Colon (tissue), 2 donors: ENCODE results near the gene LARP1.

Source experiments
- FAIRE-seq: peaks from 2 replicates; lab custom pipeline; 2012; peaks lifted over from hg19 to GRCh38; lab: Jason Lieb, UNC
- donor health status: control.
- donor health status: control.

LARP1 gene

DNA sequence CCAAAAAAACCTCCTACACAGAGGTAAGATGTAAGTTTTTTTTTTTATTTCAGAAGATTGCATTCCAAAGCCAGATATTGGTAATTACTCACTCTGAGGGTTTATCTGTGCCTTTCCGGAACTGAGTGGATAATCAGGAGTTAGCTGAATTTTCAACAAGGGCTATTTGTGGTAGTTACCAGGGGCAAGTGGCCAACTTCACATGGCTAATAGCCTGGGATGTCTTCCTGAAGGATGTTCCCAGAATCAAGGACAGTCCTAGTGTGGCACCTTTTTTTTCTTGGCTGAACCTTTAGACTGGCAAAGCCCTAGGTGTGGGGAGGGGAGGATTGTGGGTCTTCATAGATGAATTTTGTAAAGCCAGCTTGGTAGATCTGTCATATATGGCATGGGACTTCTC, 7.1 kb downstream of the LARP1 start:
- no peak for FAIRE-seq

DNA sequence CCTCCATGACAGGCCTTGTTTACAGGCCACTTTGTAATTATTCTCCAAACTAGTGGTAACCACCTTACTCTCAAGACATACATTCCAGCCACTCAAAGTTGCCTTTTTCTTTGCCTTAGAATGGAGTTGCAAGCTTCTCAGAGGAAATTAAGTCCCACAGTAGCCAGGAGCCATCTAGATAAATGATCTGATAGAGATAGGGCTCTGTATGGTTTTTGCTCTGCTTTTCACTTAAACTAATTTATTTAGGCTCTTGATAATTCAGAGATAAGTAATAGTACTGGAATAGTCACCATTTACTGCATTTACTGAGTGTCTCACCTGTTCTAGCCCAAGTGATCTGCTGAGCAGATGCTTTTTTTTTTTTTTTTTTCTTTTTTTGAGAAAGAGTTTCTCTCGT, 7.5 kb downstream of the LARP1 start:
- FAIRE-seq, result no peak

DNA sequence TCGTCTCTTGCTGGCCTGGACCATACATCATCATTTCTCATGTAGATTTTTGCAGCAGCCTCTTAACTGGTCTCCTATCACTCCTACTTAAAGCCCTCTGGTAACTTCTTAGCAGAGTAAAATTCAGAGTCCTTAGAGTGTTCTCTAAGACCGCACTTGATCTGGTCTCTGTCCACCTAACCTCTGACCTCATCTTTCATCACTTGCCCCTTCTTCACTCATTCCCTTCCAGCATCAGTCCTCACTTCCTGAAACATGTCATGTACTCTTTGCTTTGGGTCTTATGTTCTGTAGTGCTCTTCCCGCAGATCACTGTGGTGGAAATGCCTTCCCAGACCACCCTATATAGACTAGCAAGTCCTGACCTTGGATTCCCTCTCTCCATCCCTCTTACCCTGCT, 9.8 kb downstream of the LARP1 start:
- FAIRE-seq, result no peak

DNA sequence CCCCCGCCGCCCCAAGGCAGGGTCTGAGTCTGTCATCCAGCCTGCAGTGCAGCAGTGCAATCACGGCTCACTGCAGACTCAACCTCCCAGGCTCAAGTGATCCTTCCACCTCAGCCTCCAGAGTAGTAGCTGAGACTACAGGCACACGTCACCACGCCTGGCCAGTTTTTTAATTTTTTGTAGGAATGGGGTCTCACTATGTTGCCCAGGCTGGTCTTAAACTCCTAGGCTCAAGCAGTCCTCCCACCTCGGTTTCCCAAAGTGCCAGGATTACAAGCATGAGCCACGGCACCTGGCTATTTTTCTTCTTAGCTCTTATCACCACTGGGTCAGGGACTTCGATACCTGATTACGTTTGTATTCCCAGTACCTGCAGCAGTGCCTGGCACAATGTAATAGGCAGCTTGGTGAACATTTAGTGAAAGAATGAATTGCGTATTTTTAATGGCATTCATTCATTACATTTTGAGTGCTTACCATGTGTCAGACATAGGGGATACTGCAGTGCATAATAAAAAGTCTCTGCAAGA, 10.3 kb downstream of the LARP1 start:
- no peak for FAIRE-seq

DNA sequence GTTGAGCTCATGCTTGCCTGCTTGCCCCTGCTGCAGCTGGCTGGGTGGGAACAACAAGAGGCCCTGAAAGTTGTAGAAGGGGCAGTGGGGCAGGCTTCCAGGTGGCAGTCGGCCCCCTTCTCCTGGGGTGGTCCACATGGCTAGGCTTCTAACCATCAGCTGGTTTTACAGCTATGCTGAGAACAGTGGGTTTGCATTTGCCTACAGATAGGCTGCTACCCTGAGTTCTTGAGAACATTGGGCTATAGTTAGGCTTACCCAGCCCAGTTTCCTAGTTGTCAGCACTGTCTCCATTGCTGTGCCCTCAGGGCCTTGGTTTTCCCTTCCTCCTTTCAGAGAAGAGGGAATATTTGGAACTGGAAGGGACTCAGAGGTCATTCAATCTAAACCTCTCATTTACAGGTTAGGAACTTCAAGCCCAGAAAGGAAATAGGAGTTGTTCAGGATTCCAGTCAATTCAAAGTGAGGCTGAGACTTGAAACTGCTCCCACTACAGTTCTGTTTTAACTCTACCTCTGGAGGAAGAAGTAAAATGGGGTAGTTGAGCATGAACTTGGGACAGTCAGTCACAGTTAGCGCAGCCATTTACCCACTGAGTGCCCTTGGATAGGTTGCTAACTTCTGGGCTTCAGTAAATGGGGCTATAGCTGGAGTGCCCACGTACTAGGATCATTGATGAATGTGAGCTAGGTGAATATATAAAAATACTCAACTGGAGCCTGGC, 11.5 kb downstream of the LARP1 start:
- no peak for FAIRE-seq

DNA sequence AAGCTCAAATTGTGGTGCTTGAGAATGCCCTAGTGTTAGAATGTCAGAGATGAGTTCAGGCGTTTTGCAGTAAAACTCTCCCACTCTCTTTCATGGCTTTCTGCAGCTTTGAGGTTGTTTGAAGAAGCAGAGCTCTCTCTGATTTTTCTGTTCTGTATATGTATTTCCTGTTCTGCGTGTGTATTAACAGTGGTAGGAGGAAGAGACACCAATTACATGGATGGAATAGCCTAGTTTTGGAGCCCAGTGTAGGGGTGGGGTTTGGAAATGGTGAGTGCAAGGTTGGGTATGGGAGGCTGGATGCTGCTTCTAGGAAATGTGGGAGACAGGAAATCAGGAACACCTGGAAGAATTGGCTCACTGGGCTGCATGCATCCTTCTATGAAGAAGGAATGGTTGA, 12.4 kb downstream of the LARP1 start:
- FAIRE-seq, result no peak

DNA sequence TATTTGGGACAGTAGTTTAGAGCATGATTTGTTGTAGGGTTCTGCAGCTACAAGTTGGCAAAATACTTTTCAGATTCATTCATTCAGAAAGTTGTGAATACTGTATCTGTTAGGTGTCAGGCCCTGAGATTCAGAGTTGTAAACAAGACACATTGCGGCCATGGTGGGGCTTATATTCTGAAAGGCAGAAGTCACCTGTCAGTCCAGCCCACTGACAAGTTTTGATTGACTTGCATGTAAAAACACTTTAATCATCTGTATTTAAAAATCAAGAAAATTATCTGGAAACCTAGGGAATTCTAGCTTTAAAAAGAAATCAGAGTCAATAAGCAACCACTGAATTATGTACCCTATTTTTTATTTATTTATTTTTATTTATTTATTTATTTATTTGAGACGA, 13.0 kb downstream of the LARP1 start:
- no peak for FAIRE-seq

DNA sequence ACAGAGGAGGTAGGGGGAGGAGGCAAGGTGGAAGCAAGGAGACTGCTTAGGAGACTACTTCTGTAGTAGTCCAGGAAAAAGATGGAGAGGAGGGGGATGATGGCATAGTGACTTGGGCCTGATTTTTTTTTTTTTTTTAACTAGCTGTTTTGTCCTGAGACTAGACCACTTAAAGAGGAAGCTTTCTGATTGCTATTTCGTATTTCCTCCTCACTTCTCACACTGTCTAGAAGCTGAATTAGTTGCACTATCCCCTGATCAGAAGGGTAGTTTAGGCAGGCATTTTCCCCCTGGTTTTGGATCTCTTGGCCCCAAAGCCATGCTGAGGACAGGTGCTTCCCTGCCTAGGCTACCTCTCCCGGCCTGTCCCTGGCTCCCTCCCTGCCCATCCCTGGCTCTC, 14.9 kb downstream of the LARP1 start:
- FAIRE-seq, result no peak

DNA sequence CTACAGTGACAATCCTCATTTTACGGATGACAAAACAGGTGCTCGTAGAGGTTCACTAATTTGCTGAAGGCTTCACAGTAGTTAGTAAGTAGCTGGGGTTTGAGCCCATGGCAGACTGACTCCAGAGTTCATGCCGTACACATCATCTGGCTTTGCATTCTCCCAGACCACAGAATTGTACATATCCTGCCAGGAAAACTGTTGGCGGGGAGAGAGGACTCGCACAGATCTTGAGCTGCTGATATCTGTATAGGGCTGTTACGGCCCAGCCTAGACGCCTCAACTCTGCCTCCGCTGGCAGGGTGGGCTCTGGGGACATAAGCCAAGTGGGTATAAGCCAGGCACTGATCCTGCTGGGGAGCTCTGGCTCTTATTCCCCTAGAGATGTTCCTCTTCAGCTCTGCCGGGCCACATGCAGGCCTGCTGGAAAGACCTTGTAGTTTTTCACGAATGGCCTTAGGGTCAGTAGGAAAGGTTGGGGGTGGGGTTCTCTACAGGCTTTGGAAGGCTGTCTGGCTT, 16.3 kb downstream of the LARP1 start:
- no peak for FAIRE-seq

DNA sequence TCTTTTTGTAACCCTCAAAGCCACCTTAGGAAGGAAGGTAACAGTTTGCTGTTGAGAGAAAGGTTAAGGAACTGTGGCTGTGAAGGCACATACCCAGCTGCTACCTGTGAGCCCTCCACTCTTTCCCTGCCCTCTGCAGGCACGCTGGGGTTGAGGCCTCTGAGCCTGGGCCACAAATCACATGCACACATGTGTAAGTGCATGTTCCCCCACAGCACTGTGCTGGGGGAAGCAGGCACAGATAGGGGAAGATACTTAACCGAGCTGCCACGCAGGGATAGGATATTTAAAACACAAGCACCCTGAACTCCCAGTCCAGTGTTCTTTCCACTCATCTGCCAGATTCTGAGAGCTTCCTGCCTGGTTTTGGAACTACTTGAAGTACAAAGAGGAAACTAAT, 18.1 kb downstream of the LARP1 start:
- no peak for FAIRE-seq

DNA sequence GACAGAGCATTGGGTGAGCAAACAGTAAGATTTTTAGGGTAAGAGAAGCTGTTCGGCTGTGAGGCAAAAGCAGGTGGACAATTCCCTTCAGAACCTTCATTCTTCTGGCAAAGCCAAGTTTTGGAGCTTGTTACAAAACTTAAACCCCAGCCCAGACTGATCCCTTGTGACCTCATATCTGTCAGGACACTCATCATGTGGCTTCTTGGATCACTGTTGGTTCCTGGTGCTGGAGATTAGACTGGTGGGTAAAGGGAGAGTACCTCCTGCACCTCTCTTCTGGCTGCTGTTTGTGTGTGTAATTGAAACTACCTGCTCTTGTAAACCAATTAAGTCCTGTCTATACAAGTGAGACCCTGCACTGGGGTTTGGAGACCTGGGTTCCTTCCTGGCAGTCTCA, 21.0 kb downstream of the LARP1 start:
- FAIRE-seq, result no peak

DNA sequence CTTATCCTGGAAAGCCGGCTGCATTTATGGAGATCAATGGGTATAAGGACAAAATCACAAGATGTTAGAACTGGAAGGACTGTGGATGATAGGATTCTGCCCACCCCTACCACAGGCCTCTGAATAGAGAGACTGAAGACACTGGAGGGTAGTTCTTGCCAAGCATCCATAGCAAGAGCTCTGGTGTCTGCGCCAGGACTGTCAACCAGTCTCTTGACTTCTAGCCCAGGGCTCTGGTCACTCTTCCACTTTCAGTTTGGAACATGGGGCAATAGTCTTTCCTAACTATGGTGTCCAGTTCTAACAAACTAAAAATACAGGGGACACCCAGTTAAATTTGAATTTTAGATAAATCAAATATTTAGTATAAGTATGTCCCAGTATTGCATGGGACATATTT, 23.4 kb downstream of the LARP1 start:
- no peak for FAIRE-seq

DNA sequence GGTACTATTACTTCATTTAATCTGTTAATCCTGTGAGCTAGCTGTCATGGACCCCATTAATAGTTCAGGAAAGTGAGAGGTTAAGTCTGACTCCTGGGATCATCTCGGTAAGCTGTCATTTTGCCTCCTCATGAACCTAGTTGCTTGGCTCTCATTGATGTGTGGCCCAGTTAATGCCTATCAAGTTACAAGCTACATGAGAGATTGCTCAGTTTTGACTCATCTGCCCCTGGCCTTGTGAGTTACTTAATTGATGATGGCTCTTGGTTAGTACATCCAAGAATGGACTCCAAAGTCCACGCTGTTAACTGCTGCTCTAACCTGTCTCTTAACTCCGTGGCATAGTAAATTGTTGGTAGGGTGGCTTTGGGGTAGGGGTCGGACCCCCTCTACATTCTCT, 23.9 kb downstream of the LARP1 start:
- FAIRE-seq, result no peak

DNA sequence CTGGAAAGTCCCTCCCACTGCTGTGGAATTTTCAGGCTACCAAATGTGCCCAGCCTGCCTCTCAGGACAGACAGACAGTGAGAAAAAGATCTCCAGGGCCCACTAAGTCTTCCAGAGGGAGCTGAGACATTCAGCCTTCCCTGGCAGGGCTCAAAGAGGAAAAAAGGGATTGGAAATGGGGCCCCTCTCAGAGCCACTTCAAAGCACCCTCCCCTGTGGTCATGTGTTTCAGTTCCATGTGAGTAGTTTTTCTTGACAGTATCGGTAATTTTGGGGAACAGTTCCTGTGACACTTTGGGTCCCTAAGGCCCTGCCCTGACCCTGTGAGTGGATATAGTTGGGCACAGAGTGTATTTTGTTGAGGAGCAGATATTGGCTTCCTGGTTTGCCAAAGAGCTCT, 25.0 kb downstream of the LARP1 start:
- no peak for FAIRE-seq

DNA sequence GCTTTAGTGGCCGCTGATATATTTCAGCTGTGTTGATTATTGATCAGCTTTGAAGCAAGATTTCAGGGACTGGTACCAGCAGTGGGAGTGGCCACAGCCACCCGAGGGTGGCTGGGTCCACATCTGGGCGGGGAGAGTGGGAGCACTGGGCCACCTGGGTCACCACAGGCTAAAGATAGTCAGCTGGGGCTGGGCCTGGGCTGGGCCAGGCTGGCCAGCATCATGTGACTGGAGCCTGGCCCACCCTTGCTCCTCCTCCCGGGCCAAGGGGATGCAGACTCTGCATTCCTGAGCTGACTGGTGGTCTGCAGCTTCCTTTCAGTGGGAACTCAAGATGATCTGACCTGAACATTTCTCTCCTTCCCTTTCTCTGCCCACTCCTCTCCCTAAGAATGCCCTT, 27.1 kb downstream of the LARP1 start:
- no peak for FAIRE-seq

DNA sequence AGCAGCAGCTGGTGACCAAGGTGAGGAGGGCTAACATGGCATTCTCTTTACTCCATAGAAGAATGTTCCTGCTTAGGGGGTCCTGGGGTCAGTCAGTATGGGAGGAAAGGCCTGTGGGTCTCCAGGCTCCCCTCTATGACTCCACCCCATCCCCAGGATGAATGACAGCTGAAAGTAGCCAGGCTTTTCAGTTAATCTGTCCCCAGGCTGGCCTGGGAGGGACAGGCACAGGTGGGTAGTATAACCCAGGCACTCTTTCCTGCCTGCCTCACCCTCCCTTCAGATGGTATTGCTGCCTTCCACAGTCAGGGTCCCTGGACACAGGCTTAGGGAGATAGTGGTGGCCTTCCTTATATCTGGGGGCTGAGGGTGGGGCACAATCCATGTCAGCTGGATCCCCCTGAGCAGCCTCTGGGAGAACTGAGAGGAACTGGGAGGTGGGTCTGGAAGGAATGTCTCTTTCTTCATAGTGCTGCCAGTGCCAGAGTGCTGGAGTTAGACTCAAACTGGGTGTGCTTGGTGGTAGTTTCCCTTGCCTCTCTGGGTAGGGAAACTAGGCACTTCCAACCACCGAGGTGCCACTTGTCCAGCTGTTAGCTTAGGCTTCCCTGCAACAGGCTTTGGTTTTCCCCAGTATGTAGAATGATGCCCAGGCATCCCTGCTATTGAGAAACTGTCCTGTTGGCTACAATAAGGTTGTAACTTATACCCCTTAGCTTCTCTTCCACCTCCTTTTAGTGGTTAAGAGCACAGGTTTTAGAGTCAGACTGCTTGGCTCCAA, 27.8 kb downstream of the LARP1 start:
- no peak for FAIRE-seq

DNA sequence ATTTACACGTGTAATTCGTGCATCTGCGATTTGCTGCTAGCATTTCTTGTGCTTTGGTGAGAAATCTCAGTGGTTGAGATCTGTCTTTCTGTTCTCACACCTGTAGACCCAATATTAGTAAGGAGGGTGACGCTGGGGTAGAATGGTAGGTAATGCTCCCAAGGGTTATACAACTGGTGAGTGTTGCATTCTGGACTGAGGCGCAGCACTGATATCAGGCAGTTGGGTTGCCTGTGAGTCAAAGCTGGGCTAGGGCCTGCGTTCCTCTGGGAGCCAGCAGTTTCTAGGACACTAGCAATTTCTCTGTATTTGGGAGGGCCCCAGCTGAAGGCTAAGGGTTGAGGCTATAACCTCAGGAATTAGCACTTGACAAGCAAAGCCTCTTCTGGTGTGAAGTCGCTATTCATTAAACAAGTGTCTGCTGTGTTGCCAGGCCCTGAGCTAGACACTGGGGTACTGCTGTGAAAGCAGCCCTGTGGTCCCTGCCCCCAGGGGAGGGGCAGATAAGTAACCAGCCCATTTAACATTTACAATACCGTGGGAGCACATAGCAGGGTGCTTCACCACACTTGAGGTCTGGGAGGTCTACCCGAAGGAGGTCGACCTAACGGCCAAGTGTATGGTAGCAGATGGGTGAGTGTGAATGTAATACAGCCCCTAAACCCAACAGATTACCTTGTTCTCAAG, 28.7 kb downstream of the LARP1 start:
- FAIRE-seq, result no peak

DNA sequence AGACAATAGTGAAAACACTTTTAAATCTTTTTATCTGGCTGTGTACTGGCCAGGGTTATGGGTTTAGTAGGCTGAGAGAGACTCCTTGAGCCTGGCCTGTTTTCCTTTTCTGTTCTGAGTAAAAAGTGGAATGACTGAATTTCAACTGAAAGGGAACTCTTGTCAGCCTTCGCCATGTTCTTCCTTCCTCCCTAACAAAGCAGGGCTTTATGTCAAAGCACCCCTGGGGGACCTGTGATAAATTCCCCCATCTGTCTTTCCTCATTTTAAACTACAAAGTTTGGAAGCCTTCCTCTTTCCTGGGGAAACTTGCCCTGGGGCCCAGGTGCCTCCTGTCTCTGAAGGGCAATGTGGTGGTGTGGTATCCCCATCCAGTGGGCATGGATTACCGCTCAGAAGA, 29.7 kb downstream of the LARP1 start:
- no peak for FAIRE-seq

DNA sequence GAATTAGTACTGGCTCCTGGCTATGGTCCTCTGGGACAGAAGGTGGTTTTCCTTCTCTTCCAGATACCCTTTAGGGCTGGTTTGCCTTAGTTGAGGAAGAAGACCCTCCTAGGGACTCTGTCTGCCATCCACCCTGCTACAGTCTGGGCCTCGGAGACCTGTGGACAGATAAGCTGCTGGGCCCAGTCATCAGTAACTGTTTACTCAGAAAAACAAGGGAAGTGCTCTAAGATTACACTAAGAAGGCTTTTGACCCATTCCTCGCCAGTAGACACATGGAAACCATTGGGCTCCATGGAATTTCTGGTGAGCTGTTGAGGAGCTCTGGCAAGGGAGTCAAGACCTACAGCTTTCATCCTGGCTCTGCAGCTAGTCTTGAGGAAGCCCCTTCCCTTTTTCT, 31.2 kb downstream of the LARP1 start:
- no peak for FAIRE-seq

DNA sequence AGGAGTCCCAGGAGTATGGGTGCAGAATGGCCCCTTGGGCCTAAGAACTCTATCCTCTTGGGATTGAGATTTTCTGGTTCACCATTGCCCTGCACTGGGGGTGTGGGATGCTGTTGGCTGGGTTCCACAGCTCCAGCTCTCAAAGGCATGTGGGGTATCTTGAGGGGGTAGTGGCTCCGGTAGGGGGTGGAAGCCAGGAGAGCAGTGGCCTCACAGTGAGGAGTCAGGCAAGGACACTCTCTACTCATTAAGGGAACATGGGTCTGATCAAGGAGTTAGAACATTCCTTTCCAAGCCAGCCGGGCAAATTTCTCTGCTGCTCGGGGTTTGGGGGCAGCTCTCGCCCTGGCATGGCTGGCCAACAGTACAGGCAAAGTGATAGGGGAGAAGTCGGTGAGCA, 33.0 kb downstream of the LARP1 start:
- FAIRE-seq, result no peak

DNA sequence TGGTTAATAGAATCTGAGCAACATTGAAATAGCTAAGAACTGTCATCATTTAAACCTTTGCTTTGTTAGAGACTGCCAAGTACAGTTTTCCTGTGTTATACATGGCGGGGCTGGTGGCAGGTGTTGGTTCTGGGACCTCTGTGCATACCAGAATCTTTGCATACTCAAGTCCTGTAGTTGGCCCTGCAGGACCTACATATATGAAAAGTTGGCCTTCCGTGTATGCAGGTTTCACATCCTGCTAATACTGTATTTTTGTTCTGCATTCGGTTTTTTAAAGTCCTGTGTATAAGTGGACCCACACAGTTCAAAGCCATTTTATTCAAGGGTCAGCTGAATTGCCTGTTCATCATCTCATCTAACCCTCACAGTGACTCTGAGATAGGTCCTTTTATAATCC, 36.4 kb downstream of the LARP1 start:
- FAIRE-seq, result no peak

DNA sequence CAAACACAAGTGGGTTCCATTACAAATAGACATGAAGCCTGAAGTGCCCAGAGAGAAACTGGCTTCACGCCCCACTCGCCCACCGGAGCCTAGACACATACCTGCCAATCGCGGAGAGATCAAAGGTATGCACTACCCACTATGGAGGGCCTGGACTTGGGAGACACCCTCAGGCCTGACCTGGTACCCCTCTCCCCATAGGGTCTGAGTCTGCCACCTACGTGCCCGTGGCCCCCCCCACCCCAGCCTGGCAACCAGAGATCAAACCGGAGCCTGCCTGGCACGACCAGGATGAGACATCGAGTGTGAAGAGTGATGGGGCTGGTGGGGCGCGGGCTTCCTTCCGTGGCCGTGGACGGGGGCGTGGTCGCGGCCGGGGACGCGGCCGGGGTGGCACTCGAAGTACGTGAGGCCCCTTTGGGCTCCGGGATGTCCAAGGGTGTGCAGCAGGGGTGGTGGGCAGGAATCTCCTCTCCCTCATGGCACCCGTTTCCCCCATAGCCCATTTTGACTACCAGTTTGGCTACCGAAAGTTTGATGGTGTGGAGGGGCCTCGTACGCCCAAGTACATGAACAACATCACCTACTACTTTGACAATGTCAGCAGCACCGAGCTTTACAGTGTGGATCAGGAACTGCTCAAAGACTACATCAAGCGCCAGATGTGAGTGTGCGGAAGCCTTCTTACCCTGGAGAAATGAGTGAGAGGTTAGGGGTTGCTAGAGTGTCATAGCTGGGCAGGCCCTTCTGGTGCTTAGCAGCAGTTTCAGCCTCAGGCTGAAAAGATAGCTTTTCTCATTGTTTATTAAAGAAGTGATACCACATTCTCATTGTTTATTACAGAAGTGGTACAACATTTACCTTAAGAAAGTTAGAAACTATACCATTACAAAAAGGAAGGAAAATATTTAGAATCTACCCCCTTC, 38.7 kb downstream of the LARP1 start:
- no peak for FAIRE-seq
